Suprapubic skin (tissue), 4 donors: ENCODE results near the gene IL36B.

Source experiments
- EP300 ChIP-seq: sonication (generic); formaldehyde crosslinking; IDR thresholded peaks from one replicate; pipeline ENCODE4 v1.6.1; 2017; ENCODE audit warnings: antibody characterized with exemption
- POLR2A ChIP-seq, 2 donors: fragments of 450-650 bp; IDR thresholded peaks; one replicate each; pipeline ENCODE4 v1.6.1; 2017; ENCODE audit warnings: antibody characterized with exemption in 2 of 2, mild to moderate bottlenecking in 2 of 2, moderate library complexity in 2 of 2
- POLR2AphosphoS5 ChIP-seq, 3 donors: sonication (generic); formaldehyde crosslinking; IDR thresholded peaks; one replicate each; pipeline ENCODE4 v1.6.1; 2017; ENCODE audit warnings: antibody characterized with exemption in 3 of 3

DNA sequence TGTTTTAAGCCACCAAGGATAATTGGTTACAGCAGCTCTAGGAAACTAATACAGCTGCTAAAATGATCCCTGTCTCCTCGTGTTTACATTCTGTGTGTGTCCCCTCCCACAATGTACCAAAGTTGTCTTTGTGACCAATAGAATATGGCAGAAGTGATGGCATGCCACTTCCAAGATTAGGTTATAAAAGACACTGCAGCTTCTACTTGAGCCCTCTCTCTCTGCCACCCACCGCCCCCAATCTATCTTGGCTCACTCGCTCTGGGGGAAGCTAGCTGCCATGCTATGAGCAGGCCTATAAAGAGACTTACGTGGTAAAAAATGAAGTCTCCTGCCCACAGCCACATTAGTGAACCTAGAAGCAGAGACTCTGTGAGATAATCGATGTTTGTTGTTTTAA is 11.6 kb upstream of the IL36B start:
- no peak for TF ChIP-seq EP300
- no peak for TF ChIP-seq POLR2AphosphoS5 (IDR thresholded peaks at IDR 0.05)
- no peak for TF ChIP-seq POLR2A (IDR thresholded peaks at IDR 0.05)
